PC-9 (cell line): Measurements from ENCODE around the gene MGRN1.

Source experiments
- CTCF ChIP-seq: fragments of 200-600 bp; sonication (generic); conservative IDR thresholded peaks from 2 replicates; pipeline ENCODE4 v1.6.1; 2017; ENCODE audit warnings: mixed run types, antibody characterized with exemption, mild to moderate bottlenecking, moderate library complexity
- EZH2 ChIP-seq: fragments of 200-600 bp; sonication (generic); IDR thresholded peaks from 2 replicates; pipeline ENCODE4 v1.8.0; 2017; ENCODE audit warnings: antibody characterized with exemption, low read depth

GRCh38 chr16:4733747-4734062 lies 109.1 kb downstream of the MGRN1 start:
- TF ChIP-seq CTCF (no peak), EZH2 (no peak)
